RWPE2 (cell line): ENCODE results near the gene CCDC34.

Experiments
- ATAC-seq: fragments of 200-7000 bp; cut with Tn5 transposase; 3 replicates; pipeline ENCODE4 v1.9.1; 2021; ENCODE audit warnings: low read depth
- DNase-seq: peaks from one replicate; pipeline ENCODE4 v3.0.0-alpha.2; 2020; ENCODE audit warnings: low spot score
- H3K27ac ChIP-seq: fragments of 450-650 bp; 2 replicates; pipeline ENCODE4 v1.5.1; 2017; ENCODE audit warnings: mild to moderate bottlenecking; ENCODE audit not compliant: poor library complexity, severe bottlenecking
- H3K27me3 ChIP-seq: fragments of 250-450 bp; sonication (Bioruptor Pico); 2 replicates; pipeline ENCODE4 v1.5.1; 2021; ENCODE audit warnings: mild to moderate bottlenecking, moderate library complexity; ENCODE audit not compliant: insufficient read depth, poor library complexity, severe bottlenecking
- H3K36me3 ChIP-seq: fragments of 250-450 bp; sonication (Bioruptor Pico); 2 replicates; pipeline ENCODE4 v1.5.1; 2020; ENCODE audit warnings: low read depth, mild to moderate bottlenecking, moderate library complexity
- H3K4me1 ChIP-seq: fragments of 250-450 bp; sonication (Bioruptor Pico); 2 replicates; pipeline ENCODE4 v1.5.1; 2021; ENCODE audit warnings: mild to moderate bottlenecking, moderate library complexity; ENCODE audit not compliant: insufficient read depth, poor library complexity, severe bottlenecking
- H3K4me3 ChIP-seq: fragments of 250-450 bp; sonication (Bioruptor Pico); 2 replicates; pipeline ENCODE4 v1.5.1; 2021; ENCODE audit warnings: mild to moderate bottlenecking, moderate library complexity; ENCODE audit not compliant: severe bottlenecking
- H3K9me3 ChIP-seq: fragments of 250-450 bp; sonication (Bioruptor Pico); 2 replicates; pipeline ENCODE4 v1.5.1; 2021; ENCODE audit warnings: mild to moderate bottlenecking, moderate library complexity; ENCODE audit not compliant: severe bottlenecking
- CTCF ChIP-seq: fragments of 450-650 bp; IDR thresholded peaks from one replicate; pipeline ENCODE4 v1.5.1; 2017; ENCODE audit warnings: mild to moderate bottlenecking, moderate library complexity; ENCODE audit not compliant: poor library complexity, severe bottlenecking

The CCDC34 gene

GRCh38 chr11:27388869-27389268, 25.9 kb upstream of the CCDC34 start:
- H3K4me3 ChIP-seq: no peak overlapping the region
- H3K4me1 ChIP-seq: peaks cover 26% of the 10 kb centered on the region
- ATAC-seq (no peak), DNase-seq (no peak)
- H3K27ac ChIP-seq: no peak overlapping the region
- H3K9me3 ChIP-seq: no peaks in the 10 kb centered on the region
- TF ChIP-seq CTCF: no peak
- H3K27me3 ChIP-seq: no peaks in the 10 kb centered on the region
- peaks cover 14% of the 10 kb centered on the region for H3K36me3 ChIP-seq

- ATAC-seq (no peak), DNase-seq (no peak)
- Histone ChIP-seq H3K27me3 (no peaks in the 10 kb centered on the region), H3K9me3 (no peaks in the 10 kb centered on the region), H3K4me3 (no peak overlapping the region), H3K27ac (no peak overlapping the region), H3K36me3 (peaks cover 17% of the 10 kb centered on the region), H3K4me1 (peaks cover 24% of the 10 kb centered on the region)
- no peak for TF ChIP-seq CTCF
These were observed 25.0 kb upstream of the CCDC34 start for GRCh38 chr11:27388001-27388400.

- Histone ChIP-seq H3K9me3 (no peaks in the 10 kb centered on the region), H3K27me3 (no peaks in the 10 kb centered on the region), H3K27ac (no peak overlapping the region), H3K4me3 (no peak overlapping the region), H3K4me1 (peaks cover 18% of the 10 kb centered on the region), H3K36me3 (peaks cover 18% of the 10 kb centered on the region)
- DNase-seq (no peak), ATAC-seq (no peak)
- TF ChIP-seq CTCF: no peak
These were observed 24.3 kb upstream of the CCDC34 start for GRCh38 chr11:27387362-27387761.

- H3K27me3 ChIP-seq: no peaks in the 10 kb centered on the region
- no peak overlapping the region for H3K4me3 ChIP-seq
- TF ChIP-seq CTCF: no peak
- DNase-seq (no peak), ATAC-seq (no peak)
- H3K36me3 ChIP-seq: peaks cover 28% of the 10 kb centered on the region
- H3K4me1 ChIP-seq: peaks cover 9% of the 10 kb centered on the region
- no peak overlapping the region for H3K27ac ChIP-seq
- no peaks in the 10 kb centered on the region for H3K9me3 ChIP-seq
These were observed 23.3 kb upstream of the CCDC34 start for GRCh38 chr11:27386181-27386845.

- no peak overlapping the region for H3K27ac ChIP-seq
- H3K4me3 ChIP-seq: no peak overlapping the region
- no peak for ATAC-seq
- no peak for TF ChIP-seq CTCF
- H3K4me1 ChIP-seq: peaks cover 7% of the 10 kb centered on the region
- H3K27me3 ChIP-seq: no peaks in the 10 kb centered on the region
- no peak for DNase-seq
- peaks cover 35% of the 10 kb centered on the region for H3K36me3 ChIP-seq
- no peaks in the 10 kb centered on the region for H3K9me3 ChIP-seq
These were observed 22.2 kb upstream of the CCDC34 start for GRCh38 chr11:27385245-27385644.
